ENCODE results near the gene F7.
A peak's percentile ranks its signal among the peaks of the same experiment; 100 is the strongest.

Gene F7

DNA sequence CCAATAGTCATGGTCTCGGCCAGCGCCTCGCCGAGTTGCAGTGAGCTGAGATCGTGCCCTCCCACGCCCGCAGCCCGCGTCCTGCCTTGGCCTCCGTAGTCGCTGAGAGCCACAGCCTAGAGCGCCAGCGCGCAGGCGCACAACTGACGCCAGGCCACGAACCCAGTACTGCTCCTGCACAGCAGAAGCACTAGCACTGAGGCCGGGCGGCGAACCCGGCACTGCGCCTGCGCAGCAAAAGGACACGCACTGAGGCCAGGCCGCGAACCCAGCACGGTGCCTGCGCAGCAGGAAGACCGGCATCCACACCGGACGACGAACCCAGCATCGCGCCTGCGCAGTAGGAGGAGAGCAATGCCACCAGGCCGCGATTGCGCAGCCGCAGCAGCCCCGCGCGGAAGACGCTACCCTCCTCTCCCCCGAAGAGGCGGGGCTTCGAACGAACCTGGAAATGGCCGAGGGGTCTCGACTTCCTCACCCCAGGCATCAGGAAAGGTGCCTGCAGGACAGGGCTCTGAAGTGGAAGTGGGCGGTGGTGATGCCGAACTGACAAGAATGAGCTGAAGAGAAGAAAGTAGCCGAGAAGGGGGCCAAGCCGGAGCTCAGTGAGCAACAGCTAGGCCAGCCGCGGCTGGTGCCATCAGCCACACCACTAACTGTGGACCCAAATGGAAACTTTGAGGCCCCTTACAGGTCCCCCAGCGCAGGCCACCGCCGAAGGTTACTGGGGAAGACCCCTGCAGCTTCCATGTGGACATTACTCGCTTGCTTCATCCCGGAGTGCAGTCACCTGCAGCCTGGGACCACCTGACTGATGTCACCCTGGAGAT, 24.5 kb downstream of the F7 start:
- no peak overlapping the region for H2BK15ac ChIP-seq (ENCODE audit: low read depth, poor library complexity, severe bottlenecking)
- WGBS, result 96% methylated on average over 60 of the region's 60 CpGs

GRCh38 chr13:113135281-113135760, 29.7 kb downstream of the F7 start:
- DNase-seq, result no peak
- H2BK120ac ChIP-seq (ENCODE audit: low read depth, low read length), result no peak overlapping the region
- H2AK5ac ChIP-seq (ENCODE audit: low read length, severe bottlenecking), result no peak overlapping the region
- no peaks in the 10 kb centered on the region for H3K79me1 ChIP-seq (replicated peaks; ENCODE audit: low read length, poor library complexity, severe bottlenecking)
- peak overlapping the region; percentile 44 for H2BK5ac ChIP-seq (ENCODE audit: low read depth, low read length, poor library complexity, severe bottlenecking)
- H3K4ac ChIP-seq (ENCODE audit: low read depth in 1 of 2, low read length in 2 of 2), result no peak overlapping the region
- H3K4me2 ChIP-seq (ENCODE audit: low read length, poor library complexity, severe bottlenecking), result no peak overlapping the region
- H3K27ac ChIP-seq (ENCODE audit: low read length, poor library complexity, severe bottlenecking), result no peak overlapping the region
- H3K36me3 ChIP-seq (ENCODE audit: control insufficient read depth in 1 of 2, insufficient read depth in 2 of 2, low read depth in 1 of 2, low read length in 2 of 2), result no peaks in the 10 kb centered on the region
- no peaks in the 10 kb centered on the region for H3K9me3 ChIP-seq (ENCODE audit: control insufficient read depth, low read length)
- peaks cover 0 to 23% of the 10 kb centered on the region in 2 experiments for H3K27me3 ChIP-seq (ENCODE audit: control insufficient read depth in 1 of 2, insufficient read depth in 1 of 2, low read length in 2 of 2)
- no peak overlapping the region for H3K14ac ChIP-seq (ENCODE audit: low read length in 2 of 2)
- H3K18ac ChIP-seq (ENCODE audit: low read depth in 1 of 2, low read length in 2 of 2), result no peak overlapping the region
- no peak overlapping the region for H2BK15ac ChIP-seq (ENCODE audit: low read depth, poor library complexity, severe bottlenecking)
- no peak overlapping the region for H2AFZ ChIP-seq (ENCODE audit: low read depth, low read length)
- no peak overlapping the region for H3K4me3 ChIP-seq (ENCODE audit: insufficient read depth in 1 of 2, low read depth in 1 of 2, low read length in 2 of 2)
- WGBS, result 100% methylated on average over 1 of the region's 2 CpGs
- H3K4me1 ChIP-seq (ENCODE audit: control insufficient read depth, insufficient read depth, low read depth, low read length), result no peaks in the 10 kb centered on the region
- no peak overlapping the region for H2BK12ac ChIP-seq (ENCODE audit: low read length in 2 of 2)
- no peak overlapping the region for H4K91ac ChIP-seq (ENCODE audit: low read length)
- no peak overlapping the region for H3K23ac ChIP-seq (ENCODE audit: low read length in 2 of 2)
- H3K9ac ChIP-seq (ENCODE audit: low read length), result no peak overlapping the region
- no peak overlapping the region for H4K8ac ChIP-seq (ENCODE audit: low read length)

More for the DNA sequence above, 24.5 kb downstream of the F7 start:
- Histone ChIP-seq H3K27ac (ENCODE audit: low read length, poor library complexity, severe bottlenecking) (no peak overlapping the region), H3K18ac (ENCODE audit: low read depth in 1 of 2, low read length in 2 of 2) (no peak overlapping the region), H2AFZ (ENCODE audit: low read depth, low read length) (no peak overlapping the region), H2BK5ac (ENCODE audit: low read depth, low read length, poor library complexity, severe bottlenecking) (no peak overlapping the region), H3K79me1 (replicated peaks; ENCODE audit: low read length, poor library complexity, severe bottlenecking) (no peaks in the 10 kb centered on the region), H2BK12ac (ENCODE audit: low read length in 2 of 2) (no peak overlapping the region), H3K4me3 (ENCODE audit: insufficient read depth in 1 of 2, low read depth in 1 of 2, low read length in 2 of 2) (peak overlapping the region in 1 of 2 experiments; percentile 20), H3K14ac (ENCODE audit: low read length in 2 of 2) (no peak overlapping the region), H3K23ac (ENCODE audit: low read length in 2 of 2) (no peak overlapping the region), H3K4me1 (ENCODE audit: control insufficient read depth, insufficient read depth, low read depth, low read length) (no peaks in the 10 kb centered on the region), H3K9ac (ENCODE audit: low read length) (no peak overlapping the region), H3K4ac (ENCODE audit: low read depth in 1 of 2, low read length in 2 of 2) (no peak overlapping the region), H2BK120ac (ENCODE audit: low read depth, low read length) (no peak overlapping the region), H3K4me2 (ENCODE audit: low read length, poor library complexity, severe bottlenecking) (no peak overlapping the region), H3K36me3 (ENCODE audit: control insufficient read depth in 1 of 2, insufficient read depth in 2 of 2, low read depth in 1 of 2, low read length in 2 of 2) (peaks cover 0 to 8% of the 10 kb centered on the region in 2 experiments), H2AK5ac (ENCODE audit: low read length, severe bottlenecking) (no peak overlapping the region), H4K91ac (ENCODE audit: low read length) (no peak overlapping the region), H3K27me3 (ENCODE audit: control insufficient read depth in 1 of 2, insufficient read depth in 1 of 2, low read length in 2 of 2) (peaks cover 5 to 24% of the 10 kb centered on the region in 2 experiments), H4K8ac (ENCODE audit: low read length) (no peak overlapping the region), H3K9me3 (ENCODE audit: control insufficient read depth, low read length) (no peaks in the 10 kb centered on the region)
- no peak for DNase-seq

DNA sequence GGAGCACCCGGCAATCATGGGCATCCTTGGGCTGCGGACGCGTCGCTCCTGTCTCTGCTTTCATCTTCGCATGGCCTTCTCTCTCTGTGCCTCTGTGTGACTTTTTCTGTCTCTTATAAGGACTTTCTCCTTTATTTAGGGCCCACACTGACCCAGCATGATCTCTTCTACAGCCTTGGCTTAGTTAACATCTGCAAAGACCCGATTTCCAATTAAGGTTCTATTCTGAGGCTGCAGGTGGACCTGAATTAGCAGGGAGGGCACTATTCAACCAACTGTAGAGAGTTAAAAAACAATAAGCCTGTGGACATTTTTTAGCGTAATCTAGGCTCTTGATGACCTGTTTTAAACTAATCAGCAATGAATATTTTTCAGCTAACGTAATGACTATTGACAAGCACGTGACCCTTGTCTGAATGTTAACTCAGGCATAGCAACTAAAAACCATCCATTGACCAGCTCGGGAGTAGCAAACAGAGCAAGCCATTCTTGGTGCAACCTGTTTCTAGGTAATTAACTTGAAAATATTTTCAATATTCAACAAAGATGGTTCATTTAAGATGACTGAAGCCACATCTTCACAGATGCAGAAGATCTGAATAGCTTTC, 32.2 kb downstream of the F7 start:
- Histone ChIP-seq H3K9me3 (ENCODE audit: control insufficient read depth, low read length) (no peaks in the 10 kb centered on the region), H4K8ac (ENCODE audit: low read length) (no peak overlapping the region), H2BK12ac (ENCODE audit: low read length in 2 of 2) (no peak overlapping the region), H3K4ac (ENCODE audit: low read depth in 1 of 2, low read length in 2 of 2) (no peak overlapping the region), H2BK5ac (ENCODE audit: low read depth, low read length, poor library complexity, severe bottlenecking) (no peak overlapping the region), H3K9ac (ENCODE audit: low read length) (no peak overlapping the region), H2AFZ (ENCODE audit: low read depth, low read length) (no peak overlapping the region), H3K4me2 (ENCODE audit: low read length, poor library complexity, severe bottlenecking) (no peak overlapping the region), H3K27me3 (ENCODE audit: control insufficient read depth in 1 of 2, insufficient read depth in 1 of 2, low read length in 2 of 2) (peaks cover 0 to 12% of the 10 kb centered on the region in 2 experiments), H3K79me1 (replicated peaks; ENCODE audit: low read length, poor library complexity, severe bottlenecking) (no peaks in the 10 kb centered on the region), H4K91ac (ENCODE audit: low read length) (no peak overlapping the region), H3K23ac (ENCODE audit: low read length in 2 of 2) (no peak overlapping the region), H2AK5ac (ENCODE audit: low read length, severe bottlenecking) (no peak overlapping the region), H3K27ac (ENCODE audit: low read length, poor library complexity, severe bottlenecking) (no peak overlapping the region), H3K4me3 (ENCODE audit: insufficient read depth in 1 of 2, low read depth in 1 of 2, low read length in 2 of 2) (peak overlapping the region in 1 of 2 experiments; percentile 27), H3K14ac (ENCODE audit: low read length in 2 of 2) (no peak overlapping the region), H3K18ac (ENCODE audit: low read depth in 1 of 2, low read length in 2 of 2) (no peak overlapping the region), H2BK120ac (ENCODE audit: low read depth, low read length) (no peak overlapping the region), H3K36me3 (ENCODE audit: control insufficient read depth in 1 of 2, insufficient read depth in 2 of 2, low read depth in 1 of 2, low read length in 2 of 2) (peaks cover 0 to 9% of the 10 kb centered on the region in 2 experiments), H2BK15ac (ENCODE audit: low read depth, poor library complexity, severe bottlenecking) (peak overlapping the region; percentile 57), H3K4me1 (ENCODE audit: control insufficient read depth, insufficient read depth, low read depth, low read length) (no peaks in the 10 kb centered on the region)
- no peak for DNase-seq
- WGBS, result 96% methylated on average over 10 of the region's 11 CpGs

DNA sequence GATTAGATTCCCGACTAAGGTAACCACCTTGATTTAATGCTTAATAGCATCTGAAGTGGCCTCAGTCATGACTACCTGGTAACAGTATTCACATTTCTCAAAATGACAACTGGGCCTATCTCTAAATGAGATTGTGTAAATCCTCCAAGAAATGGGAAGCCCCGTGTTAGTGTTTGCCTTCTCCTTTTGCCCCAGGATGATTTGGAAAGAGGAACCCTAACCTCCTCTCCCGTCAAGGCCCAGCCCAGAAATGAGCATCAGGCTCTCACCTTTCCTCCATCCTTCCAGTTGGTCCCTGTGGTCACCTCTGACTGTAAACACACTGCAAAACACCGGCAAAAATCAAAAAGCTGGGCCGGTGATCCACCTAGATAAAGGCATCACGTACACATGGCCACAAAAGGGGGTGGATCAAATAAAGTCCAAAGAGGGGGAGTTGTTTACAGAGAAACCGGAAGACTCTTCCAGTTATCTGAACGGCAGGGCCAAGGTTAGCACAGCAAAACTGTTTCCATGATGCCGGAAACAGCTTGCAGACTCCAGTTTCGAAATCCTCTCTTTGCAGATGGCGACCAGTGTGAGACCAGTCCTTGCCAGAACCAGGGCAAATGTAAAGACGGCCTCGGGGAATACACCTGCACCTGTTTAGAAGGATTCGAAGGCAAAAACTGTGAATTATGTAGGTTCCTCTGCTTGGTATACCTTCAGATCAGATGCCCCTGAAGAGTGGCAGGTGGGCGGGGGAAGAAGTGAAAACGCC, 33.4 kb downstream of the F7 start:
- Histone ChIP-seq H2BK12ac (ENCODE audit: low read length in 2 of 2) (no peak overlapping the region), H4K91ac (ENCODE audit: low read length) (no peak overlapping the region), H3K27ac (ENCODE audit: low read length, poor library complexity, severe bottlenecking) (no peak overlapping the region), H3K23ac (ENCODE audit: low read length in 2 of 2) (no peak overlapping the region), H3K79me1 (replicated peaks; ENCODE audit: low read length, poor library complexity, severe bottlenecking) (no peaks in the 10 kb centered on the region), H2AK5ac (ENCODE audit: low read length, severe bottlenecking) (no peak overlapping the region), H2AFZ (ENCODE audit: low read depth, low read length) (peak overlapping the region; percentile 27), H2BK120ac (ENCODE audit: low read depth, low read length) (no peak overlapping the region), H3K36me3 (ENCODE audit: control insufficient read depth in 1 of 2, insufficient read depth in 2 of 2, low read depth in 1 of 2, low read length in 2 of 2) (peaks cover 0 to 15% of the 10 kb centered on the region in 2 experiments), H3K9ac (ENCODE audit: low read length) (no peak overlapping the region), H4K8ac (ENCODE audit: low read length) (no peak overlapping the region), H2BK5ac (ENCODE audit: low read depth, low read length, poor library complexity, severe bottlenecking) (no peak overlapping the region), H3K4me3 (ENCODE audit: insufficient read depth in 1 of 2, low read depth in 1 of 2, low read length in 2 of 2) (no peak overlapping the region), H2BK15ac (ENCODE audit: low read depth, poor library complexity, severe bottlenecking) (no peak overlapping the region), H3K18ac (ENCODE audit: low read depth in 1 of 2, low read length in 2 of 2) (no peak overlapping the region), H3K27me3 (ENCODE audit: control insufficient read depth in 1 of 2, insufficient read depth in 1 of 2, low read length in 2 of 2) (peaks cover 0 to 12% of the 10 kb centered on the region in 2 experiments), H3K14ac (ENCODE audit: low read length in 2 of 2) (no peak overlapping the region), H3K9me3 (ENCODE audit: control insufficient read depth, low read length) (no peaks in the 10 kb centered on the region), H3K4me1 (ENCODE audit: control insufficient read depth, insufficient read depth, low read depth, low read length) (no peaks in the 10 kb centered on the region), H3K4ac (ENCODE audit: low read depth in 1 of 2, low read length in 2 of 2) (no peak overlapping the region), H3K4me2 (ENCODE audit: low read length, poor library complexity, severe bottlenecking) (no peak overlapping the region)
- 93% methylated on average over 16 of the region's 16 CpGs for WGBS
- DNase-seq, result no peak

All from mesenchymal stem cell (in vitro differentiated cells and primary cell).